Breast epithelium (tissue), 4 donors: ENCODE results near the gene RXRB. TPM values are rescaled to one million over a fixed set of nuclear protein-coding genes. Genes with fewer than 3 reads are reported as not detected.
"Not testable (repeated sequence)": the region's sequence is repeated elsewhere in the genome, so short reads cannot be mapped to it uniquely, and the experiment has no call there.

ENCODE experiments used
- DNase-seq, 2 donors: peaks; one replicate each; pipeline ENCODE4 v3.0.0-alpha.2; 2019; ENCODE audit warnings: low spot score in 2 of 2
- H3K27ac ChIP-seq, 2 donors: fragments of 200-600 bp; sonication (generic) in 1 of 2; one replicate each; pipeline ENCODE4 v1.5.1; 2016 to 2019; ENCODE audit warnings: mild to moderate bottlenecking in 1 of 2
- H3K27me3 ChIP-seq, 2 donors: fragments of 200-600 bp; sonication (generic) in 1 of 2; one replicate each; pipeline versions ENCODE4 v1.5.1 to v1.6.0; 2017 to 2019; ENCODE audit warnings: control low read depth in 1 of 2, mild to moderate bottlenecking in 1 of 2
- H3K36me3 ChIP-seq: fragments of 200-600 bp; one replicate; pipeline ENCODE4 v1.5.1; 2019
- H3K4me1 ChIP-seq, 2 donors: fragments of 200-600 bp; sonication (generic); one replicate each; pipeline ENCODE4 v1.5.1; 2016 to 2019; ENCODE audit warnings: control low read depth in 1 of 2
- H3K4me3 ChIP-seq, 3 donors: fragments of 200-600 bp; sonication (generic); 1 replicate in 2 of 3; 2 replicates in 1 of 3; pipeline ENCODE4 v1.5.1; 2016 to 2019; ENCODE audit warnings: mild to moderate bottlenecking in 3 of 3, moderate library complexity in 2 of 3
- H3K9me3 ChIP-seq, 2 donors: fragments of 200-600 bp; sonication (generic) in 1 of 2; one replicate each; pipeline ENCODE4 v1.5.1; 2016 to 2019; ENCODE audit warnings: control low read depth in 1 of 2
- CTCF ChIP-seq, 3 donors: fragments of 450-650 bp; IDR thresholded peaks; one replicate each; pipeline ENCODE4 v1.5.1; 2016 to 2017; ENCODE audit warnings: antibody characterized with exemption in 3 of 3, mild to moderate bottlenecking in 3 of 3, moderate library complexity in 3 of 3
- POLR2A ChIP-seq: fragments of 450-650 bp; IDR thresholded peaks from one replicate; pipeline ENCODE4 v1.6.1; 2016; ENCODE audit warnings: antibody characterized with exemption, mild to moderate bottlenecking, moderate library complexity
- POLR2AphosphoS5 ChIP-seq, 3 donors: sonication (generic); formaldehyde crosslinking; IDR thresholded peaks; one replicate each; pipeline ENCODE4 v1.6.1; 2017; ENCODE audit warnings: antibody characterized with exemption in 3 of 3
- intact Hi-C: fragments of 100-400 bp; cut with DNase I; formaldehyde crosslinking; loops from one replicate; pipeline ENCODE4 v1.15.1; 2023; ENCODE audit warnings: low total_unique reads
- total RNA-seq, 3 donors: library from RNA; depleted of rRNA; stranded (reverse); fragments of >200 nt; gene quantifications; one replicate each; pipeline ENCODE4 v1.1.0, GENCODE V29; 2016

RXRB gene
- total RNA-seq, 3 donors from 2014 or later: 27.4 to 39.1 (median 27.5) TPM

DNA sequence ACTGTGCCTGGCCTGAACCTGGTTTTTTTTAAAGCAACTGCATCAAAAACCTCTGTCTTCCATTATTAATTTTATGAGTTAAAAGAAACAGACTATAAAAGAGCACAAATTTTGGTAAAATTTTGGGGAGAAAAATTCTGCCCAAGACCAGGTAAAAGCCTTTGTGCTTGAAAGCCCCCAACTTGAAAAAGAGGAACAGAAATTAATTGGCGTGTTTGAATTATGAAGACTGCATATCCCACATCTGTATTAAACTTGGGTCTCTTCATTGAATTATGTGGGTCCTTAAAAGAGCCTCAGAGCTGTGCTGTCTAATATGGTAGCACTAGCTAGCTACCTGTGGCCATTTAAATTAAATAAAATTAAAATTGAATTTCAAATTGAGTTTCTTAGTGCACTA lies 49.4 kb downstream of the RXRB start:
- H3K4me3 ChIP-seq: no peak overlapping the region
- no peak for DNase-seq
- TF ChIP-seq POLR2AphosphoS5 (IDR thresholded peaks at IDR 0.05): no peak
- TF ChIP-seq CTCF (IDR thresholded peaks at IDR 0.05): no peak
- no peak for TF ChIP-seq POLR2A
- H3K9me3 ChIP-seq: peaks cover 6 to 9% of the 10 kb centered on the region in 2 donors
- H3K27ac ChIP-seq: no peak overlapping the region
- peaks cover 0 to 5% of the 10 kb centered on the region in 2 donors for H3K27me3 ChIP-seq
- intact Hi-C loops: no loop called here
- no peaks in the 10 kb centered on the region for H3K36me3 ChIP-seq
- H3K4me1 ChIP-seq: no peaks in the 10 kb centered on the region

DNA sequence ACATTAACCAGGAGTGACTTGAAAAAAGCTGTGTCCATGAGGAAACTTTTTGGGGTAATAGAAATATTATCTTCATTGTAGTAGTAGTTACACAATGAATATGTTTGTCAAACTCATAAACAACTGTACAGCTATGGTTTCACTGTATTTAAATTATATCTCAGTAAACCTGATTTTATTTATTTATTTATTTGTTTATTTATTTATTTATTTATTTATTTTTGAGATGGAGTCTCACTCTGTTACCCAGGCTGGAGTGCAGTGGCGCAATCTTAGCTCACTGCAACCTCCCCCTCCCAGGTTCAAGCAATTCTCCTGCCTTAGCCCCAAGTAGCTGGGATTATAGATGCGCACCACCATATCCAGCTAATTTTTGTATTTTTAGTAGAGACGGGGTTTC lies 49.9 kb downstream of the RXRB start:
- H3K27ac ChIP-seq, intact Hi-C loops, H3K27me3 ChIP-seq, H3K36me3 ChIP-seq, H3K4me1 ChIP-seq, H3K9me3 ChIP-seq, DNase-seq, H3K4me3 ChIP-seq: not testable (repeated sequence)

GRCh38 chr6:33147807-33148666 lies 52.4 kb downstream of the RXRB start:
- no peaks in the 10 kb centered on the region for H3K4me1 ChIP-seq
- DNase-seq: no peak
- intact Hi-C loops: no loop called here

GRCh38 chr6:33144373-33144772 lies 56.1 kb downstream of the RXRB start:
- Histone ChIP-seq H3K4me1 (no peaks in the 10 kb centered on the region), H3K27ac (no peak overlapping the region), H3K27me3 (peaks cover 0 to 5% of the 10 kb centered on the region in 2 donors), H3K4me3 (no peak overlapping the region), H3K36me3 (no peaks in the 10 kb centered on the region), H3K9me3 (no peaks in the 10 kb centered on the region)
- intact Hi-C loops: no loop called here
- no peak for TF ChIP-seq POLR2AphosphoS5 (IDR thresholded peaks at IDR 0.05)
- no peak for TF ChIP-seq POLR2A
- TF ChIP-seq CTCF (IDR thresholded peaks at IDR 0.05): no peak
- DNase-seq: no peak

More at GRCh38 chr6:33147807-33148666, 52.4 kb downstream of the RXRB start:
- H3K36me3 ChIP-seq: no peaks in the 10 kb centered on the region
- TF ChIP-seq POLR2A (no peak), CTCF (IDR thresholded peaks at IDR 0.05) (peak; percentile 59 to 81 (median 80)), POLR2AphosphoS5 (IDR thresholded peaks at IDR 0.05) (no peak)
- H3K4me3 ChIP-seq: no peak overlapping the region
- H3K27me3 ChIP-seq: peaks cover 0 to 5% of the 10 kb centered on the region in 2 donors
- no peak overlapping the region for H3K27ac ChIP-seq
- H3K9me3 ChIP-seq: peaks cover 6 to 9% of the 10 kb centered on the region in 2 donors

Other genes starting within 250 kb of the RXRB start
- 10 to 100 TPM; 28.5 to 41.9 (median 30.9) TPM for gene HLA-DMA, start 247.6 kb downstream of the RXRB start, total RNA-seq
- 100 to 1,000 TPM; 111 to 159 (median 122) TPM for gene BRD2, start 232.1 kb downstream of the RXRB start, total RNA-seq
- 1 to 10 TPM; 2.1 to 5.7 (median 3.3) TPM for gene HLA-DOA, start 191.1 kb downstream of the RXRB start, total RNA-seq
- 100 to 1,000 TPM in 1 of 3 donors, 10 to 100 TPM in 2; 51.8 to 116 (median 75.4) TPM for gene HLA-DPA1, start 127.0 kb downstream of the RXRB start, total RNA-seq
- 10 to 100 TPM; 56.5 to 80.3 (median 58.2) TPM for gene HLA-DPB1, start 124.7 kb downstream of the RXRB start, total RNA-seq
- gene COL11A2, start 8.2 kb downstream of the RXRB start, total RNA-seq: 1 to 10 TPM in 1 of 3 donors, under 1 TPM in 2; 0.32 to 1.0 (median 0.98) TPM
- gene SLC39A7, start 202 bp upstream of the RXRB start, total RNA-seq: 10 to 100 TPM; 55.0 to 79.3 (median 74.1) TPM
- gene HSD17B8, start 4.0 kb upstream of the RXRB start, total RNA-seq: 10 to 100 TPM; 17.0 to 33.8 (median 18.4) TPM
- gene RING1, start 7.8 kb upstream of the RXRB start, total RNA-seq: 10 to 100 TPM; 11.8 to 20.6 (median 19.5) TPM
- 10 to 100 TPM; 29.4 to 55.6 (median 44.2) TPM for gene VPS52, start 71.2 kb upstream of the RXRB start, total RNA-seq
- 1,000 to 10,000 TPM; 3,121 to 5,317 (median 4,287) TPM for gene RPS18, start 71.4 kb upstream of the RXRB start, total RNA-seq
- gene B3GALT4, start 76.5 kb upstream of the RXRB start, total RNA-seq: 10 to 100 TPM in 2 of 3 donors, 1 to 10 TPM in 1; 8.2 to 15.0 (median 11.1) TPM
- gene WDR46, start 88.6 kb upstream of the RXRB start, total RNA-seq: 10 to 100 TPM; 48.2 to 75.1 (median 58.8) TPM
- 10 to 100 TPM; 23.3 to 28.6 (median 26.9) TPM for gene PFDN6, start 88.9 kb upstream of the RXRB start, total RNA-seq
- 100 to 1,000 TPM in 2 of 3 donors, 10 to 100 TPM in 1; 38.9 to 151 (median 103) TPM for gene RGL2, start 98.3 kb upstream of the RXRB start, total RNA-seq
- gene TAPBP, start 113.4 kb upstream of the RXRB start, total RNA-seq: 10 to 100 TPM; 38.6 to 67.8 (median 43.6) TPM
- 10 to 100 TPM; 12.6 to 27.2 (median 18.7) TPM for gene ZBTB22, start 117.1 kb upstream of the RXRB start, total RNA-seq
- 10 to 100 TPM; 39.0 to 56.3 (median 39.8) TPM for gene DAXX, start 122.3 kb upstream of the RXRB start, total RNA-seq
- gene KIFC1, start 191.2 kb upstream of the RXRB start, total RNA-seq: 1 to 10 TPM; 2.0 to 3.8 (median 3.2) TPM
- 10 to 100 TPM; 72.8 to 82.8 (median 77.3) TPM for gene PHF1, start 210.3 kb upstream of the RXRB start, total RNA-seq
- gene CUTA, start 217.4 kb upstream of the RXRB start, total RNA-seq: 100 to 1,000 TPM in 2 of 3 donors, 10 to 100 TPM in 1; 81.3 to 123 (median 111) TPM
- gene SYNGAP1, start 219.4 kb upstream of the RXRB start, total RNA-seq: 10 to 100 TPM in 2 of 3 donors, 1 to 10 TPM in 1; 6.1 to 12.5 (median 10.7) TPM